ENCODE data around the gene MAX. TPM values are rescaled to one million over a fixed set of nuclear protein-coding genes. Genes with fewer than 3 reads are reported as not detected.

Gene MAX
- total and polyA plus RNA-seq, 9 of the 15 experiments (the other 6 are each of a cell fraction or from before 2014, with no cell fraction given): 15.4 to 96.5 (median 51.6) TPM

GRCh38 chr14:65044596-65044959 lies 57.7 kb downstream of the MAX start:
- H3K9me3 ChIP-seq (replicated peaks; ENCODE audit: control insufficient read depth, insufficient read depth, low read depth, low read length): no peaks in the 10 kb centered on the region
- peaks cover 19 to 44% of the 10 kb centered on the region in 2 experiments for H3K4me1 ChIP-seq (replicated peaks in 1 of 2; ENCODE audit: control insufficient read depth in 2 of 2, insufficient read depth in 2 of 2, low read length in 2 of 2)
- intact Hi-C loops (cut with micrococcal nuclease): loop anchor here (5.0 kb wide), 1 partner anchor 58 kb away; the partner anchor contains the start of gene MAX
- ChIA-PET POLR2A (interaction anchor here (0.6 to 1.9 kb wide), 5 partner anchors 9 to 89 kb away, joined by 3 to 10 read pairs (median 3); no protein-coding TSS in a partner anchor), CTCF (ENCODE audit: low intra/inter-chr PET ratio) (no interaction called here)
- H3K4me2 ChIP-seq (ENCODE audit: insufficient read depth, low read length): peak overlapping the region; percentile 69
- no peaks in the 10 kb centered on the region for H3K27me3 ChIP-seq (ENCODE audit: control insufficient read depth in 2 of 2, insufficient read depth in 2 of 2, low read length in 2 of 2)
- peak overlapping the region; percentile 12; the same call in 1 of the 2 replicates for H2AFZ ChIP-seq (ENCODE audit: low read depth, low read length)
- 3% methylated on average over 9 of the region's 9 CpGs for WGBS (ENCODE audit: insufficient coverage, low coverage, missing lambda C conversion rate)
- H3K27ac ChIP-seq (ENCODE audit: extremely low read depth, low read depth, low read length): peak overlapping the region; percentile 84
- H3K36me3 ChIP-seq (ENCODE audit: control insufficient read depth, insufficient read depth, low read length): peaks cover 35% of the 10 kb centered on the region; the same call in 2 of the 3 replicates
- BruUV-seq (replicated peaks): no TSS peak
- peak overlapping the region; percentile 46 to 61 for H3K9ac ChIP-seq (ENCODE audit: insufficient read depth in 1 of 2, low read depth in 2 of 2, low read length in 2 of 2)
- no peaks in the 10 kb centered on the region for H4K20me1 ChIP-seq (replicated peaks; ENCODE audit: control insufficient read depth, insufficient read depth, low read length)
- in situ Hi-C loops (cut with MboI): no loop called here
- FAIRE-seq (peak; percentile 93), DNase-seq (ENCODE audit: extremely low read depth in 1 of 4, low spot score in 3 of 4) (peak; percentile 18 to 87 (median 51)), ATAC-seq (peak; percentile 81)
- H3K79me2 ChIP-seq (ENCODE audit: control insufficient read depth, insufficient read depth, low read length): no peaks in the 10 kb centered on the region
- no peaks in the 10 kb centered on the region for H3K9me1 ChIP-seq (ENCODE audit: control insufficient read depth, insufficient read depth, low read length)
- no peak overlapping the region; the same call in 1 of the 2 replicates for H3K4me3 ChIP-seq
- TF ChIP-seq ZNF561 (CRISPR knock-in tag; conservative IDR thresholded peaks at IDR 0.05) (no peak), CC2D1A (IDR thresholded peaks at IDR 0.05) (no peak), CXXC5 (CRISPR knock-in tag; IDR thresholded peaks at IDR 0.05) (peak; percentile 72), HDAC2 (IDR thresholded peaks at IDR 0.05) (peak; percentile 52; the same call in 1 of the 2 replicates), ZNF395 (CRISPR knock-in tag; IDR thresholded peaks at IDR 0.05) (peak; percentile 70), ZNF197 (CRISPR knock-in tag; IDR thresholded peaks at IDR 0.05; ENCODE audit: low read depth) (0 out of 2 replicates have a peak, but pooled peaks have one; percentile 27), ZNF436 (CRISPR knock-in tag; IDR thresholded peaks at IDR 0.05) (no peak), ZNF407 (IDR thresholded peaks at IDR 0.05; ENCODE audit: low read depth) (peak; percentile 70), TAL1 (IDR thresholded peaks at IDR 0.05) (peak; percentile 86), ZNF780A (CRISPR knock-in tag; IDR thresholded peaks at IDR 0.05) (no peak), RHOXF2B (CRISPR knock-in tag; conservative IDR thresholded peaks at IDR 0.05) (no peak), RCOR1 (IDR thresholded peaks at IDR 0.05; ENCODE audit: borderline replicate concordance in 1 of 2, low read depth in 2 of 2, low read length in 2 of 2) (peak in 1 of 2 experiments; percentile 81; a peak in 2 of 4 replicates), TCFL5 (CRISPR knock-in tag; conservative IDR thresholded peaks at IDR 0.05) (no peak), FIP1L1 (IDR thresholded peaks at IDR 0.05; ENCODE audit: low read depth, low read length, poor library complexity, severe bottlenecking) (no peak), GATAD2A (IDR thresholded peaks at IDR 0.05) (no peak)

Measured in K562 (cell line).